ENCODE measurements around the gene ONECUT2.

Gene ONECUT2

DNA sequence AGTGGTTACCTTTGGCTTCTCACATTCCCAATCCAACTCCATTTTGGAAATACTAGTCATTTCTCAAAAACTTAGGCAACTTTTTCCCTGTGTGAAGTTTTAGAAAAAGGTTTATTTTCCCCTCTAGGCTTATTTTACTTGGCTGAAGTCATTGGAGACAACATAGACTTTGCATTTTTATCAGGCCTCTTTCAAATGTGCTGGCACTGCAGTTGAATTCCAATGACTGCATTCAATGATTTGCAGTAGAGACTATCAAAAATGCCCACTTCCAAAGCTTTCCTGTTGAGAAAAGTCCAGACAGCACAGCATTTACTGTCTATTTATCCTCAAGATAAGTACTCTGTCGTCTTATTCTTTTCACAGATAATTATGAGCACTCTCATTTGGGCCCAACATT, 70.1 kb downstream of the ONECUT2 start:
- TF ChIP-seq CTCF (IDR thresholded peaks at IDR 0.05): no peak

GRCh38 chr18:57516056-57516455, 80.9 kb downstream of the ONECUT2 start:
- no peak for TF ChIP-seq CTCF (IDR thresholded peaks at IDR 0.05)

GRCh38 chr18:57518533-57518932, 83.4 kb downstream of the ONECUT2 start:
- TF ChIP-seq CTCF (IDR thresholded peaks at IDR 0.05): no peak

DNA sequence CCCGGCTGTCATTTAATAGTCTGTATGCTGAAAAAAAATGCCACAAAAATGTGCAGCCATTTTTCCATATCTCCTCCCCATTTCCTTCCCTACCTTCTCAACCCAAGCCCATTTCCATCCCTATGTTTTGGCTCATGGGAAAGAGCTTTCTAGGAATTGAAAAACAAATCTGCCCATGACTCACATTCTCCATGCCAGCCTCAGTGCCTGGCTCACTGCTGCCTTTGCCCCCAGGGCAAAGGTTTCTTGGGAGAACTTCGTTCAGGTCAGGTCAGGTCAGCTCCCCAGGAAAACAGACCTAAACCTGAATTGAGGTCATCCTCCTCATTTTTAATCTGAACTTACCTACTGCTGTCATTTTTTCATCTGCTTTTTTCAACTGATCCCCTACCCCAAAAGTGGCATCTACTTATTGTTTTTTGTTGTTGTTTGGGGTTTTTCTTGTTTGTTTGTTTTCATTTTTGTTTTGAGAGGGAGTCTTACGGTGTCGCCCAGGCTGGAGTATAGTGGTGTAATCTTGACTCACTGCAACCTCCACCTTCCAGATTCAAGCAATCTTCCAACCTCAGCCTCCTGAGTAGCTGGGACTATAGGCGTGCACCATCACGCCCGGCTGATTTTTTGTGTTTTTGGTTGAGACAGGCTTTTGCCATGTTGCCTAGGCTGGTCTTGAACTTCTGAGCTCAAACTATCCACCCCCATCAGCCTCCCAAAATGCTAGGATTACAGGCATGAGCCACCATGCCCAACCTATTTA, 84.7 kb downstream of the ONECUT2 start:
- no peak for TF ChIP-seq CTCF (IDR thresholded peaks at IDR 0.05)

GRCh38 chr18:57523171-57523956, 88.2 kb downstream of the ONECUT2 start:
- no peak for TF ChIP-seq CTCF (IDR thresholded peaks at IDR 0.05)

DNA sequence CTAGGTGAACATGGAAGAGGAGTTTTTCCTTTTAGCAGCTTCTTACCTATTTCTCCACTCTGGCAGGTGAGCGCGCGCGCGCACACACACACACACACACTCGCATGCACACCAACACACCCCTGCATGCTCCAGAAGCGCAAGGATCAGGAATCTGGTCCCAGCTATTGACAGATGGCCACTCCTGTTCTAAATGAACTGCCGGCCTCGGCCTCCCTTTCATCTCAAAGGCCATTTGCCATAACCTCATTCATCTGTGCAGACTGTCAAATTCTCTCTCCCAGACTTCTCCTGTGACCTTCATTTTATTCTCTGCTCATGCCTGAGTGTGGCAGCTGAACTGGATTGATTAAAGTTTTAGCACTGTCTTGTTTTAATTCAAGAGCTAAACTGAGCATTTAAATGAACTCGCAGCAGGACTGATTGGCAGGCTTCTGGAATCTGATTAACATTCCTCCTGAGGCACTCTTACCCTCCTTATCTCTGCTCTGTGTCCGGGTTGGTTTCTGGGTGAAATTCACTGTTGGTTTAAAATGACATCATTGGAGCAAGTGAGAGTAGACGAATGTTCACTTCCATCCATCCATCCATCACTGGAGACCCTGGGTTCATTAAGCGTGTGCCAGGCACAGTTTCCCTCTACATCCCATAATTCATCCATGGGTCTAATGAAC, 92.5 kb downstream of the ONECUT2 start:
- TF ChIP-seq CTCF (IDR thresholded peaks at IDR 0.05): no peak

DNA sequence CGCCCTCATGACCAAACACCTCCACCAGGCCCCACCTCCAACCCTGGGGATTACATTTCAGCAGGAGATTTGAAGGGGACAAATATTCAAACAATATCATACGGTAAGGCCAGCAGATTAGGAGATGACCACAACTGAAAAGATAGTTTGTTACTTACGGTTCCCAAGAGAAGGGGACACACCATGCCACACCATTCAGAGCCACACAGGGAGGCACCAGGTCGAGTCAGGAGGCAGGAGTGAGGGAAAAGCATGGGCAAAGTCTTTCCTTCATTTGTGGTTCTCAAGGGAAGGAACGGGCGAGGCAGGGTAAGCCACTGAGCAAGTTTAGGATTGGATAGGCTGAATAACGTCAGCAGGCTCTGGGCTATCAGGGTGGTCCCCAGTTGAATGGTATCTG, 94.0 kb downstream of the ONECUT2 start:
- TF ChIP-seq CTCF (IDR thresholded peaks at IDR 0.05): no peak

All from LNCAP (cell line).